Stimulated activated CD4-positive, alpha-beta T cell treated with anti-CD3 and anti-CD28 coated beads, Interleukin-4, amount 100 ng/mL, for 4 hours (primary cell): Measurements from ENCODE around the gene ENTPD8.
"Not testable (repeated sequence)": the region's sequence is repeated elsewhere in the genome, so short reads cannot be mapped to it uniquely, and the experiment has no call there.

ENCODE experiments used
- DNase-seq, 2 experiments: peaks; one replicate each; pipeline ENCODE4 v3.0.0-alpha.2; 2020

Gene ENTPD8

DNA sequence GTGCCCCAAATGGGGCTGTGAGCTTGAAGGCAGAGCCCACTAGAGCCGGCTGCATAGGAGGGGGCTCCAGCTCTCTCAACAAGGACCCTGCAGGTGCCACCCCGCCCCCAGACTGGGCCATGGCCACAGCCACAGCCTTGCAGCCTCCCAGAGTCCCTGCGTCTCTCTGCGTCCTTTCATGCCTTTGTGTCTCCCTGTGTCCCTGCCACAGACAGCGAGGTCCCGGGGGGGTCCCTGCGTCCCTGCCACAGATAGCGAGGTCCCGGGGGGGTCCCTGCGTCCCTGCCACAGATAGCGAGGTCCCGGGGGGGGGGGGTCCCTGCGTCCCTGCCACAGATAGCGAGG, 11.6 kb downstream of the ENTPD8 start:
- no peak for DNase-seq

DNA sequence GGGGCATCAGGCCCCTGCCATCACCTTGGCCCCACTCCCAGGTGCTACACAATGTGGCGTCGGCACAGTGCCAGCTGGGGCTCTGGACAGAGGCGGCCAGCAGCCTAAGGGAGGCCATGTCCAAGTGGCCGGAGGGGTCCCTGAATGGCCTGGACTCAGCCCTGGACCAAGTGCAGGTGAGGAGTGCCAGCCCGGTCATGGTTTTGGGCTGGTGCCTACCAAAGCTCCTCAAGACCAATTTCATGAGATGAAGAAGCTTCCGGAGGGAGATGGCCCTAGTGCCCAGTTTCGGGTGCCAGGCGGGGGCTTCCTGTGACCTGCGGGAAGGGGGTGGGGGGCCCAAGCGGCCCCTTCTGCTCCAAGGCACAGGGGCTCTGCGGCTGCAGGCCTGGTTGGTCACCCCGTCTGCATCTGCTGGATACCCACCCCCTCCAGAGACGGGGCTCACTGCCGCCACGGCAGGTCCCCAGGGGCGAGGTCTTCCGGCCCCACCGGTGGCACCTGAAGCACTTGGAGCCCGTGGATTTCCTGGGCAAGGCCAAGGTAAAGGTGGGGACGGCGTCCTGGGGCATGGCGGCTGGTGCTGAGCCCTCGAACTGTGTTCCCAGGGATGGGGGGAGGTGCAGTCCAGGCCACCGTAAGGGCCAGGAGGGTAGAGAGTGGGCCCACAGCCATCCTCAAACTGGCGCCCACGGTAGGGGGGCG, 12.2 kb downstream of the ENTPD8 start:
- DNase-seq = no peak

DNA sequence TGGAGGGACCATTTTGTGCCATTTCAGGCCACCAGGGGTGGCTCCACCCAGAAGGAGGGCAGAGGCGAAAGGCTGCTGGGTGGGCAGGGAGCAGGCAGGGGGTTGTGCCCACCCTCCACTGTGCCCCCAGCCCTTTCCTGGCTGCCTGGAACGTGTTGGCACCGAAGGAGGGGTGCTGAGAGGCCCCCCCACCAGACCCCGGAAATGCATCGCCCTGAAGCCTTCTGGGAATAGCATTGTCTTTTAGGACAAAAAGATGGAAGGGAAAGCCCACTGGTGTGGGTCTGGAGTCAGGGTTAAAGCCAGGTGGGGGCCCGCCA, 12.9 kb downstream of the ENTPD8 start:
- no peak for DNase-seq

DNA sequence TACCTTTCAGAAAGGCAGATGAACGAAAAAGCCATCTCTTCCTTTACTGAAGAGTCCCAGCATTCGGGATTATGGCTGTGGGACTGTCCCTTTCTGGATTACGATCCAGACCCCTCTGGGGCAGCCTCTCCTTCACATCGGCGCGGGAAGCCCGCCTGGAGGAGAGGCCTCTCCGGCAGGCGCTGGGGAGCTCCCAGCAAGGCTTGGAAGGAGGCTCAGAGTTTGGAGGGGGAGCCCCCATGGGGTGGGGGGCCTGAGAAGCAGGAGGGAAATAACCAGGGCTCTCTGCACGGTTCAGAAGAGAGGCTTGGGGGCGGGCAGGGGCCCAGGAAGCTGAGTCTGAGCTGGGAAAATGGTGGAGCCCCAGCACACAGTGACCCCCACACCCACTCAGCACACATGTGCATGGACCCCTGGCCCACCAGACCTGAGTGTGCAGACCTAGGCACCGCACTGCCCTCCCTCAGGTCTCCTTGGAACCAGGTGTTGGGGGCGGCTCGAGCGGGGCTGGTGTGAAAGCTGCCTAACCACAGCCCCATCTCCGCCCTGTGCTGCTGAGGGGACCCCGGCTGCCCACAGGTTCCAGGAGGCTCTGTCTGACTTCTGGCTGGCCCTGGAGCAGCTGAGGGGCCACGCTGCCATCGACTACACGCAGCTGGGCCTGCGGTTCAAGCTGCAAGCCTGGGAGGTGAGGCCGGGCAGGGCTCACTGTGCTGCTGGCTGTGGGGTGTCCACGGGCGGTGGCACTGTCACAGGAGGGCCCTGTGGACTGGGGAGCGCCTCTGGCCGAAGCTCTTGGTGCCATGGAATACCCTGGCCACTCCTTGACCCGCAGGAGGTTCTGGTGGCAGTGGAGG, 13.5 kb downstream of the ENTPD8 start:
- DNase-seq = no peak

DNA sequence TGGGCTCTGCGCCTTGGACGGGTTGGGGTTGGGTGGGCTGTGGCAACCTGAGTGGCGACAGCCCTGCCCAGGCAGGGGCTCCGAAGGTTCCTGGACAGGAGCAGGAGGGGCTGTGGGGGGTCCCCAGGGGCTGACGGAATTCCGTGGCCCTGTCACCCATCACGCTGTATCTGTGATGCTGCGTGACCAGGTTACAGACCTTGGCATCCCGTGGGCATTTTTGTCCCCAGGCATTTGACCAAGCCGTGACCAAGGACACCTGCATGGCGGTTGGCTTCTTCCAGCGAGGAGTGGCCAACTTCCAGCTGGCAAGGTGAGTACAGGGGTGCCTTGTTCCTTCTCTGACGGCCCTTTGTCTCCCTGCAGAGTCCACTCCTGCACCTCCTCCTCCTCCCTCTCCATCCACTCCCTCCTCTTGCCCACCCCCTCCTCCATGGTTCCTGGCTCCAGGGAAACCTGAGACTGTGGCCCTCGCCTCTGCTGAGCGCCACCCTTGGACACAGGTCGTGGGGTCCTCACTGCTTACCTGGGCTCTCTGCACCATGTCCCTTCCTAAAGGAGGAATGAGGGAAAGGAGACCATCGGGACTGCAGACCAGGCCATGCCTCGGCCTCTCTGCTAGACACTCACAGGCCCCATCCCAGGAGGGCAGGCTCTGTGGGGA, 15.0 kb downstream of the ENTPD8 start:
- no peak for DNase-seq

DNA sequence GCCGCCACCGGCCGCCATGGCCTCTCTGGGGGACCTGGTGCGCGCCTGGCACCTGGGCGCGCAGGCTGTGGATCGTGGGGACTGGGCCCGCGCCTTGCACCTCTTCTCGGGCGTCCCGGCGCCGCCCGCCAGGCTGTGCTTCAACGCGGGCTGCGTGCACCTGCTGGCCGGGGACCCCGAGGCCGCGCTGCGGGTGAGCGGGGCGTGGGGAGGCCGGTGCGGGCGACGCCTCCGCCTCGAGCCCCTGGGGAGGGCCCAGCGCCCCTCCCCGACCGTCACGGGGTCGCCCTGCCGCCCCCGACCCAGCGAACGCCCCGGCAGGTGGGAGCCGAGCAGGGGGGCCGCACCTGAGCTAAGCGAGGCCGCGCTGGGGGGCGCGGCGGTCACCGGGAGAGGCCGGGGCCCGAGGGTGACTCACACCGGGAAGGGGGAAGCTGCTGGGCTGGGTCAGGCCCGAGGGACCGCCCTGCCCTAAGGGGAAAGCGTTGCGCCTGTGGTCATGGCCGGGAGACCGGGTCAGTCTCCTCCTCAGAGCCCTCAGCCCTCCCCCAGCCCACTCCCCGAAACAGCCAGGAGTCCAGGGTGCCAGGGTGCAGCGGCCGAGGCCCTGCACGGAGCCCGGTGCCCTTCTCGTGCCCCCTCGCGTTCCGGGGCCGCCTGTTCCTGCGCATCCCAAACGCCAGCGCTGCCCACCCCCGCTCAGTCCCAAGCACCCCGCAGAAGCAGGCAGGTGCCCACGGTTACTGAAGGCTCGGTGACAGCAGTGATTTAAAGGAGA, 17.5 kb downstream of the ENTPD8 start:
- no peak for DNase-seq

DNA sequence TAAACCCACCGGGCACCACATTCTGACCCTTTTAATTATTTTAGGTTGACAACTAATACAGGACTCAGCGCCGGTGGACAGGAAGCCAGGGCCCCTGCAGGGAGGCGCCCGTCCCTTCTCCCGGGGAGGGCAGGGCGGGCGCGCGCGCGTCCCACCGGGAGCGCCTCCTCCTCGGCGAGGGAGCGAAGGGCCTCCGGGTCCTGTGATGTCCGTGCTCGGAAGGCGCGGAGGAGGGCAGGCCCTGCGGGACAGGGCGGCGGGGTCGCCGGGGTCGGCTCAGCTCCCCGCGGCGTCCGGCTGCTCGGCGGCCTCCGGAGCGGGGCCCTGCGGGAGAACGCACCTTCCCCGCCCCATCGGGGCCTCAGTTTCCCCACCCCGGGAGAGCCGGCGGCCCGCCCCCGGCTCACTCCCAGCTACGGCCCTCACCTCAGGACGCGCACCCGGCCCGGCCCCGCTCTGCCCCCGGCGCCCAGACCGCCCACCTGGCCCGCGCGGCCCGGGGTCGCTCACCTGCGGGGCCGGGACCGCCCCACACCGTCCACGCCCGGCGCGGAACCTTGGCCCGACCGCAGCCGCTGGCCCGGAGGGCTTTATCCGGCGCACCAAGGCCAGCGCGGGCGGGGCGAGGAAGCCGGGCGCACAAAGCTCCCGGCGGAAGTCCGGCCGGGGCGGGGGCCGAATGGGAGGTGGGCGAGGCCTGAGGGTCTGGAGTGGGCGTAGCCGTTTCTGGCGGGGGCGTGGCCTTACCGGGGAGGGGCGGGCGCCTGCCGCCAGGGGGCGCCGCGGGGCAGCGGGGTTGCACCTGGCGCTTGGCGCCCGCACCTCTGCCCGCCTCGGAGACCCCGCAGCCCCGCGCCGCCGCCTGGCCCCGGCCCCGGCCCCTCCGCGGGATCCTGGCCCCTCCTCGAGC, 18.3 kb downstream of the ENTPD8 start, which contains the start of the genes EXD3 and NOXA1:
TSS of gene EXD3 (minus strand) at position 559 of the 910 bp plus-strand sequence. CDS start 27,805 bp downstream, outside the sequence.
TSS of gene NOXA1 (plus strand) at position 790 of the 910 bp plus-strand sequence. CDS start 137 bp downstream, outside the sequence.
- DNase-seq = peak; percentile 83 to 98

DNA sequence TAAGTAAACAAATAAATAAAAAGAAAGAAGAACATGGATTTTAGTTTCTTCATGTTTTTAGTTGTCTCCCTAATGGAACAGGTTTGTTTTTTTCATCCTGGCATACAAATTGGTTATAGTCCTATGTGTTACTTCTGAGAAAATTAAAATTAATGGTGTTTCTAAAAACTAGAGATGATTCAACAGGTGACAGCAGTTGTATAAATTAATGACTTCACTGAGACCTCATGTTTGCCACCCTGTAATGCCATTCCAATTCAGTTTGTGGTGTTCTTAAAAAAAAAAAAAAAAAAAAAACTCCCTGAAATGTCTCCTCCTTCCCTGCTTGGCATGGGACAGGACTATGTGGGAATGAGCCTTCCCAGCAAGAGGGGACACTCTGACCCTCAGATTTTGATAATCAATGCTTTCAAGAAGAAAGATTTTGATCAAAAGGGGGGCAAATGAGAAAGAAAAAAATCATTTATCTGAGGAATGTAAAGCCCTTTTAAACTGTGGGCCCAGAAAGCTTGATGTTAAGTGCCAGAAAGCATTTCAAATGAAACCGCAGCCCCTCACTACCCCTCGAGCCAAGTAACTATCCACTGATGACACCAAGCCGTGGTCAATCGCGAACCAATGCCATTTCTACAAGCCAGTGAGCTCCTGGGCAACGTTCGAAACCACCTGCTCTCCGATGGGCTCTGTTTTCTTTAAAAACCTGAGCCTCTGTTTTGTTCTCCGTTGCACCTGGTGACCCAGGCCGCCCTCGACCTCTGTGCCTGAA, 19.1 kb downstream of the ENTPD8 start:
- DNase-seq = no peak

DNA sequence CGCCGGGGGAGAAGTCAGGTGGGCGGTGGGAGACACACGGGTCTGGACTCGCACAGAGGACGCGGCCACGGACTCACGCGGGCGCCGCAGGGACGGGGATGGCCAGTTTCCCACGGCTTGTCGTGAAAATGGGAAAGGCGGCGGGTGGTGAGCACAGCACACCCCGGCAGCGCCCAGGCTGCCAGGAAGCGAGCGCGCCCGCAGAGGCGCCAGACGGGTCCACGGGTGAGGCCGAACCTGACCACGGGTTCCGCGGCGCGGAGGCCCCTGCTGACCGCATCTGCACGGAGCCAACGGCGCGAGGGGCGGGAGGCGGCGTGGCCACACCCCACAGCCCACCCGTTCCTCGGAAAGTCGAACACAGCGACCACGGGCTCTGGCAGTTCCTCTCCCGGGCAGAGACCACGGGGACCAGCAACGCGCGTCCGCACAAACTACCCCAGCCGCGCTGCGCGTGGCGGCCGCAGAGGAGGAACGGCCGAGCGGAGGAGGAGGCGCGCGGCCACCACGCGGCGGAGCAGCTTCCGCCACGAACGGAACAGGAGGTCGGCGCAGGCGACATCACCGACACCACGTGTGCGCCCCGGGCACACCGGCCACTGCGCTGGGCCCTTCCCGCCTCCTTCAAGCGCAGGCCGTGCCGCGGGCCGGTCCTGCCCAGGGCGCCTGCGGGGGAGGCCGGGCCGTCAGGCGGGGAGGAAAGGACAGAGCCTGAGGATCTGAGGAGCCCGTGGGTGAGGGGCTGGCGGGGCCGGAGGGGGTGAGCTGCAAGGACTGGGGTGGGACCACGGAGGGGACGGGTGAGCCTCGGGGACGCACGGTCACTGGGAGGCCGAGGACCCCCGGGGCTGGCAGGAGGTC, 23.8 kb downstream of the ENTPD8 start:
- DNase-seq = no peak

DNA sequence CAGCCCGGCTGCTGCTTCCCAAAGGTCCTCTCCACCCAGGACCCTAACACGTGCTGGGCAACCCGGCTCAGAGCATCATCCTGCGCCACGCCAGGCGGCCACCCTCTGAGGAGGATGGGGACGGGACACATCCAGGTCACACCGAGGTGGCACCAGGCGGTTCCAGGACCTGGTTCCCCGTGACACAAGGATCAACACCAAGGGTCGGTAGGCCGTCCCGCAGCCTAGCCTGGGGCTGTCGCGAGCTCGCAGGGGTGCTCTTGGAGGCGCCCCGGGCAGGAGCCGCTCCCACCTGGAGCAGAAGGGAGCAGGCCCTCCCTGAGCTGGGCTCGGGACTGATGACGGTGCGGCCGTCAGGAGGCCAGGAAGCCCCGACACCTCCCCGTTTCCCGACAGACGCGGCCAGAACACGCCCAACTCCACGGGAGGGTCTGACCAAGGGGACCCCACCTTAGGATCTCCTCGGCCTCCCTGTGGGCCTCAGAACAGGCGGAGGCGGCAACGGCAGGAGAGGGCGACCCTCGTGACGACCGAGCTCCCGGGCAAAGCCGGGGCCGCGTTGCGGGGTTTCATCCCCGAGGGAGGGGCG, 24.5 kb downstream of the ENTPD8 start:
- DNase-seq = no peak

DNA sequence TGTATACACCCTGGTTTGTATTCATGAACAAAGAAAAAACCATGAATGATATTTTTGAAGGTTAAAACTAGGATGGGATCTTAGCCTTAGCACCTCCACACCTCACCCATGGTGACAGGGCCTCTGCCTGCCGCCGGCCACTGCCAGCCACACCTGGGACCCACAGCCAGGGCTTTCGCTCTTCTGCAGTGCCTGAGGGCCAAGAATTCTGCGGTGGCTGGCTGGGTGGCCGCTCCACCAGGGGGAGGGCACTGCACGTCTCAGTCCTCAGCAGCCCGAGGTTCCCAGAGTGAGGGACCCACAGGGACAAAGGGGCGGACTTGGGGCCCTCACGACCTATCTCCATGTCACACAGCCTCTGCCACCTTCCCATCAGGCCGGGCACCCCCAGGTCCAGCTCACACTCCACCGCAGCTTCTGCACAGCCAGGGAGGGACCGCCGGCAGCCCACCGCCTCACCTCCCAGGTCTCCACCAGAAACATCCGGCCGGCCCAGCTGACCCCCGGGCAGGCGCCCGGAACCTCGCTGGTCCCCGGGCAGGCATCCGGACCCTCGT, 25.1 kb downstream of the ENTPD8 start:
- no peak for DNase-seq

DNA sequence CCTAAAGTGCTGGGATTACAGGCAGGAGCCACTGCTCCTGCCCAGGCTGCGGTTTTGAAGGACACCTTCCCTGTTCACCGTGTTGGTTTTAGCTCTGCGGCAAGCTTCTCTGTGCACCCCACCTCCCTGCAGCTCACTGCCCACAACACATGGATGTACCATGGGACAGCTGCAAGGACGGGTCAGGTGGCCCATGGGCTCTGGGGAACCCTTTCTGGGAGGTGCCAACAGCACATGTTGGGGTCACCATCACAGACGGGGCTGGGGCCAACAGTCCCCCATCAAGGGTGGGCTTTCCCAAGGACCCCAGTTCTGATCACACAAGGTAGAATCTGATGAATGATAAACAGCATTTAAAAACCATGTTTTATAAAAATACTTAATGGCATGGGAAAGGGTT, 25.7 kb downstream of the ENTPD8 start:
- DNase-seq = no peak

DNA sequence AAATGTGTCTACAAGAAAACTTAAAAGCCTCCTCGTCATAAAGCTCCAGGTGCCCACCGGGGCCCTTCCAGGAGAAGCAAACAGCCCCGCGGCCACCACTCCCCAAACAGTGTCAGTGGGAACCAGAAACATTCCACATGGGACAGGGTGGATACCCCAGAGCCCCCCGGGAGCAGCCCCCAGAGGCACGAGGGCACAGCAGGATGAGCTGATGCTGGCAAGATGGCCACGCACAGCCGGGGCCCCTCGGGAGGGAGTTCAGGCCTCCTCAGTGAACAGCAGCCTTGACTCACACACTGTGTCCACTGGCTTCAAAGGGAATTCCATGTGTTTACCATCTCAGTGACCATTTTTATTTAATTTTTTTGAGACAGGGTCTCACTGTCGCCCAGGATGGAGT, 28.7 kb downstream of the ENTPD8 start:
- no peak for DNase-seq

DNA sequence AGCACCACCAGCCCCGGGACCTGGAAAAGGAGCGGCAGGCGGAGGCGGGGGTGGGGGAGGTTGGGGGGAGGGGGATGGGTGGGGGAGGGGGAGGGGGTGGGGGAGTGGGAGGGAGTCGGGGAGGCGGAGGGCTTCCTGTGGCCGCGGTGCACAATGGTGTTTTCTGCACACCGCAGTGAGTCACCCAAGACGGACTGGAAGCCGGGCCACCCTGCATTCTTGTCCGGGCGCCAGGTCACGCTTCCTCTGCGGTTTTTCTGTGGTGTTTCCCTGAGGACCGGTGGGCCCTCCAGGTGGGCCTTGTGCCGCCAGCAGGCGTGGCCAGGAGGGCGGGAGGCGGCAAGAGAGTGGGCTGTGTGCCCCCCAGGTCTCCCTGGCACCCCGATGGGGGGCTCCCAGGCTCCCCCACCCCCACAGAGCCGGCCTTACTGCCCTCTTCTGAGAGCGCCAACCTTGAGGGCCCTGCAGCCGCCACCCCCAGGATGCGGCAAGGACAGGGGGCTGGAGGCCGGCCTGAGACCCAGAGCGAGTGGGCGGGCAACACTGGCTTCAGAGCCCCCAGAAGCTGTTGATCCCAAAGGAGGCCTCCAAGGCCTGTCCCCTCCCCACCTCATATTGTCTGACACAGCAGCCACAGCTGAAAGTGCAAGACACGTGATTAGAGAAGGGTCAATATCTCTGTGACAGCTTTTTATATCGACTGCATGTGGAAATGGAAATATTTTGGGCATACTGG, 29.3 kb downstream of the ENTPD8 start:
- DNase-seq = peak in 1 of 2 experiments; percentile 24

DNA sequence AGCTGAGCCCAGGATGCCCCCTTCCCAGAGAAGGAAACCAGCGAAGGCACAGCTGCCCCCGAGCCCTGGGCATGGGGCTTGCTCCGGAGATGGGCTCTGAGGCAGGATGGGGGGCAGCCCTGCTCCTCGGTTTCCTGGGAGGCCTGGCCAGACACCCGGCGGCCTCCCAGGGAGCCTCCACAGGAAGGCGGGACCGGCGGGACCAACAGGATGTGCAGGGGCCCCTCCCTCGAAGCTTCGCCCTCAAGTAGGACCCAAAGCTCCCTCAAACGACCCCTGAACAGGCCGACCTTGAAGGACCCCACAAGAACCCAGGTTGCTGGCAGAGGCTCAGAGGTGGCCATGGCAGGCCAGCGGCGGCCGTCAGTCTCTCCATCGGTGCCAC, 29.9 kb downstream of the ENTPD8 start:
- no peak for DNase-seq

DNA sequence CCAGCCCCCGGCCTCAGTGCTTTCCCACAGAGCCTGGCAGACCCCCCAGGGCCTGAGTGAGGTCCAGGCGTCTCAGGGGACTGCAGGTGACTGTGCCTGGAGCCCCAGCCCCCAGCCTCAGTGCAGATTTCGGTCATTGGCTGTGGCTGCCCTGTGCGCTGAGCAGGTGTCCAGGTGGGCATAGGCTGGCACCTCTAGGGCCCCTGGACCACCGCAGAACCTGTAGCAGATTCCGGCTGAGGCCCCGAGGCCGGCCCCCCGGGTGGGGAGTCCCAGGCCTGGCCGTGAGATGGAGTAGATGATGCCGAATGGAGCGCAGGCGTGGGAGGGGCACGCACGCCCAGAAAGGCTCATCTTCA, 30.3 kb downstream of the ENTPD8 start:
- DNase-seq = no peak

DNA sequence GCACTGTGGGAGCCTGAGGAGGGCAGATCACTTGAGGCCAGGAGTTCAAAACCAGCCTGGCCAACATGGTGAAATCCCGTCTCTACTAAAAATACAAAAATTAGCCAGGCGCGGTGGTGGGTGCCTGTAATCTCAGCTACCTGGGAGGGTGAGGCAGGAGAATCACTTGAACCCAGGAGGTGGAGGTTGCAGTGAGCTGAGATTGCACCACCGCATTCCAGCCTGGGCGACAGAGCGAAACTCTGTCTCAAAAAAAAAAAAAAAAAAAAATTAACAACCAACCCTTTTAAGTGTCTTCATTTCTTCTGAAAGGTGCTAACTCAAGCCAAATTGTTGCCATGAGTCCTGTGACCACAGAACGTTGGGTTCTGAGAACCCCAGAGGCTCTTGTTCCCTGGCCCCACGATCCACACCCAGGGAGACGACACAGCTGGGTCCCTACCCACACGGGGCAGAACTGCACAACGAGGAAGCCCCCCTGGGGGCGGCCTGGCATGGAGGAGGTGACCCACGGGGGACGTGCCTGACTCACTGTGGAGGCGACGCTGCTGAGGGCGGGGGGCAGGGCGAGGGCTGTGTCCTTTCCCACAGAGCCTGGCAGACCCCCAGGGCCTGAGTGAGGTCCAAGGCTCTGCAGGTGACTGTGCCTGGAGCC, 30.8 kb downstream of the ENTPD8 start:
- DNase-seq = not testable (repeated sequence)

DNA sequence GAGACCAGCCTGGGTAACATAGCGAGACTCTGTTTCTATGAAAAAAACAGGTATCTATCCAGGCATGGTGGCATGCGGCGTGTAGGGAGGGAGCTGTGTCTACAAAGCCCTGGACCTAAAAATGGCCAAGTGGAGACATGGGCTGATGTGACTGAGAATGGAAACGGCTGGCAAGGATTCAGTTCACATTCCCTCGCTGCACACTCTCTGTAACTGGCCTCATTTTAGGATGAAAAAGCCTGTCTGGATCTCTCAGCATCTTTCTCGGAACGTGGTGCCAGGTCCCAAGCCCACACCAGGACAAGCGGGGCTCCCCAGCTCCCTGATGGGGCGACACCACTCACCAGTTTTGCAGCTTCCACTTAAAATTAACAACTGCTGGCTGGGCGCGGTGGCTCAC, 31.6 kb downstream of the ENTPD8 start:
- DNase-seq = no peak
